GM21717 (cell line): ENCODE measurements around the gene TRIM47.

Experiments used
- ATAC-seq: cut with Tn5 transposase; IDR thresholded peaks from one replicate; pipeline ENCODE4 v1.9.1; 2021; ENCODE audit warnings: mild to moderate bottlenecking, moderate library complexity; ENCODE audit not compliant: unreplicated experiment

TRIM47 gene

GRCh38 chr17:75909051-75909811 lies 30.9 kb upstream of the TRIM47 start:
- no peak for ATAC-seq

GRCh38 chr17:75908201-75908600 lies 29.8 kb upstream of the TRIM47 start:
- no peak for ATAC-seq

DNA sequence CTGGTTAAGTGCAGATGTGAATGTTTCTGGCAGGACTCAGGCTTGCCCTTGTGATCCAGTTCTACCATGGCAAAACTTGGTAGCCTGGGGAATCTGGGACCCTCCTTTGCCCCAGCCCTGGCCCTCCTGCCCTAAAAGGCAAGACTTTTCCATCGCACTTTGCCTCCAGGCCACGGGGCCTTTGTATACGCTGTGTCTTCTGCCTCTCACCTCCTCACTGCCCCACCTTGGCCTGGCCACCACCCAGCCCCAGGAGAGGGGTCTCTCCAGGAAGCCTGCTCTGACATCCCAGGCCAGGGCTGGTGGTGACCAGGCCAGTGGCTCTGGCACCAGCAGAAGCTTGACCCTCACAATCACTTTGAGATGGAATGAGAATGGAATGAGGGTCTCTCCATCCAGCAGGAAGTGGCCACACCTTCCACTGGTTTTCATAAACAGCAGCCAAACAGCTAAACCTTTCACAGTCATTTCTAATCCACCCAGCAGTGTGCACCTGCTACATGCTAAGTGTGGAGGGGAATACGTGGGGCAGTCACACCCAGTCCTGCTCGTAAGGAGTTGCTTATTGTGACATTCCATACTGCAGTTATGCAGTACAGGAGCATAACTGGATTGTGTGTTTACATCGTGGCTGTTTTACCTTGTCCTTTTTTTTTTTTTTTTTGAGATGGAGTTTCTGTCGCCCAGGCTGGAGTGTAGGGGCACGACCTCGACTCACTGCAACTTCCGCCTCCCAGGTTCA lies 27.9 kb upstream of the TRIM47 start:
- ATAC-seq = no peak

- peak; percentile 87 for ATAC-seq
These were observed 26.6 kb upstream of the TRIM47 start, which contains the start of gene MRPL38 for GRCh38 chr17:75904749-75905521. TSS of gene MRPL38 (minus strand) at chr17:75904884. CDS start at chr17:75904875, 9 bp downstream.

GRCh38 chr17:75902406-75902805 lies 24.0 kb upstream of the TRIM47 start:
- no peak for ATAC-seq

DNA sequence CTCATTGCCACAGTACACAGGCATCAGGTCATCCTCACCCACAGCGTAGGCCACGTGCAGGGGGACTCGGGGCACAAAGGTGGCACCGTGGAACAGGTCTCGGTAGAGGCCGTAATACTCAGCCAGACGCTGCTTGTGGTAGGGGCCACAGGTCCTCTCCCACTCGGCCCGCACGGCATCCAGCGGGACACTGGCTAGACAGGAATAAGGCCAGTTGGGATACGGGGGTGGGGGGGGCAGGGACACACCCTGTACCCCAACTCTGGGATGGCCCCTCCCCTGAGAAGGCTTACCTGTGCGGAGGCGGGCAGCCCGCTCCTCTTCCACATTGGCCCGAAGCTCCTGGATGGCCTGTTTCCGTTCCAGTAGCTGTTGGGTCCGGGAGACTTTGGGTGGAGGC lies 23.3 kb upstream of the TRIM47 start:
- no peak for ATAC-seq

GRCh38 chr17:75900691-75901533 lies 22.5 kb upstream of the TRIM47 start:
- no peak for ATAC-seq

- ATAC-seq = no peak
These were observed 21.5 kb upstream of the TRIM47 start for GRCh38 chr17:75899767-75900468.

- ATAC-seq = no peak
These were observed 21.0 kb upstream of the TRIM47 start for GRCh38 chr17:75899353-75899752.

DNA sequence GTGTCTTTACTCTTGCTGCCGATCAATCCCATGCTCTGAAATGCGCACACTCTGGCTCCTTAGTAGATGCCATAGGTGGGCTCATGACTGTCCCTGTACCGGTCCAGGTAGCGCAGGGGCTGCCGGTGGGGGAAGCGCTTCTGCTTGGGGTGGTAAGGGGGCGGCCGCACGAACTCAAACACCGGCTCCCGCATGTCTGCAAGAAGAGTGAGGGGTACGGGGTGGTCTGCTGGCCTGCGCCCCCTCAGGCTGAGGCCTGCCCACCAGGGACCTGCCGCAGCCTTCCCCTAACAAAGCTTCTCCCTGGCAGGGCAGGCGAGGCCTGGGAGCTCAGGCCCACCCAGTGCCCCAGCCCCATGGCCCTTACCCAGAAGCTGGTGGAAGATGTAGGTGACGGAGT lies 20.4 kb upstream of the TRIM47 start:
- no peak for ATAC-seq

- no peak for ATAC-seq
These were observed 19.7 kb upstream of the TRIM47 start for GRCh38 chr17:75898065-75898464.

DNA sequence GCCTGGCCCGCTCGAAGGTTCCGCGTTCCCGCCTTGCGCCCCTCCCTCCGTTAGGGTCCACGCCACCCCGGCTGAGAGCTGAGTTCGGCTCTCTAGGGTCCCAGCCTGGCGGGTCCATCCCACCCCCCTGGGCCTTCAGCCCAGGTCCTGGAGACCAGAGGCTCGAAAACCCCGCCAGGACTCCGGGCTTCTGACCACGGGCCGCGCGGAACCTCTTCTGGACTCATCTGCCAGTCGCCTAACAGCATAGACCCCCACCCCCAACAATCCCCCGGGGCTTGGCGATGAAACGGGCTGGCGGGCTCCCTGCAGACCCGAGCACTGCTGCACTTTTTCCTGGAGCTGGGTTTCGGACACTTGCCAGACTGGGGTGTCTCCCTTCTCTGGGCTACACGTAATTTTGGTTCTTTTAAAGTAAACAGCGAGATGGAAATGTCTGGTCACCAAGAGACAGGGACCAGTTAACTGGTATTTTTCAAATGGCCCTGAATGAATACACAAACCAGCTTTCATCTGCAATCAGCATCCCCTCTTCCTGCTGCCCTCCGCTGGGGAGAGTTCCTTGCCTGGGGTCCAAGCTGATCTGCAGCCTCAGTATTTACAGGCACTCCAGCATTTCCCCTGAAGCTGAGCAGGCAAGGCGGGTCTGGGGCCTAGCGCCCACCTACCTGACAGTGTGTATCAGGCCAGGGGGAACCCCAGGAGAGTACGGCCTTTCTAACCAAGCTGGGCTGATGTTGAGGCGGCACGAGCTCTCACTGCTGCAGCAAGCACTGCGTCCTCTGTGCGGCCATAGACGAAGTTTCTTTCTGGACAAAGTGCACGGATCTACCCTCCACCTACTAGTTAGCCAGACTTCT lies 19.0 kb upstream of the TRIM47 start:
- ATAC-seq = no peak

DNA sequence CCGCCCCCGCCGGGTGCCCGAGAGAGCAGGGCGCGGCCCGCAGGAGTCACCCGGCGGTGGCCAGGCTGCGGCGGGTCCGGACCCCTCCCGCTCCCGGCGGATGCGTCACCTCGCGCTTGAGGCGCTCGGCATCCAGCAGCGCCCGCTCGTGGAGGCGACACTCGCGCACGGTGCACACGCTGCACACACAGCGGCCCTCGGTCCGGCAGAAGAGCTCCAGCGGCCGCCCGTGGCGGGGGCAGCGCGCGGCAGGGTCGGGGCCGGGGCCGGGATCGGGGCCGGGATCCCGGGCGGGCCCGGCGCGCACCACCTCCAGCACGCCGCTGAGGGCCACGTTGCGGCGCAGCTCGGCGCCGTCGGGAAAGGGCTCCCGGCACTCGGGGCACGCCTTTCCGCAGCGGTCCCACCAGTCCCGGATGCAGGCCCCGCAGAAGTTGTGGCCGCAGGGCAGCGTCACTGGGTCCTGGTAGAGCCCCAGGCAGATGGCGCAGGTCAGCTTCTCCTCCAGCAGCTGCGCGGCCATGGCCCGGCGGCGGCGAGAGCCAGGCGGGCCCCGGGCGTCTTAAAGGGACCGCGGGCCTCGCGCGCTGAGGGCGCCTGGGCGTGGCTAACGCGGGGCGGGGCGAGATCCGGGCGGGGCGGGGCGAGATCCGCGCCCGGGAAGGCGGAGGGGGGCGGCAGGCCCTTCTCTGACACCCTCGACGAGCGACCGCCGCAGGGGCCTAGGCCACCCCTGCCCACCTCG lies 18.2 kb upstream of the TRIM47 start, which contains the start of gene TRIM65:
TRIM65 (minus strand) TSS at position 537 of the 745 bp plus-strand sequence; CDS start at position 523, 14 bp downstream.
- ATAC-seq = peak; percentile 39

GRCh38 chr17:75895370-75896155 lies 17.2 kb upstream of the TRIM47 start:
- ATAC-seq = no peak

DNA sequence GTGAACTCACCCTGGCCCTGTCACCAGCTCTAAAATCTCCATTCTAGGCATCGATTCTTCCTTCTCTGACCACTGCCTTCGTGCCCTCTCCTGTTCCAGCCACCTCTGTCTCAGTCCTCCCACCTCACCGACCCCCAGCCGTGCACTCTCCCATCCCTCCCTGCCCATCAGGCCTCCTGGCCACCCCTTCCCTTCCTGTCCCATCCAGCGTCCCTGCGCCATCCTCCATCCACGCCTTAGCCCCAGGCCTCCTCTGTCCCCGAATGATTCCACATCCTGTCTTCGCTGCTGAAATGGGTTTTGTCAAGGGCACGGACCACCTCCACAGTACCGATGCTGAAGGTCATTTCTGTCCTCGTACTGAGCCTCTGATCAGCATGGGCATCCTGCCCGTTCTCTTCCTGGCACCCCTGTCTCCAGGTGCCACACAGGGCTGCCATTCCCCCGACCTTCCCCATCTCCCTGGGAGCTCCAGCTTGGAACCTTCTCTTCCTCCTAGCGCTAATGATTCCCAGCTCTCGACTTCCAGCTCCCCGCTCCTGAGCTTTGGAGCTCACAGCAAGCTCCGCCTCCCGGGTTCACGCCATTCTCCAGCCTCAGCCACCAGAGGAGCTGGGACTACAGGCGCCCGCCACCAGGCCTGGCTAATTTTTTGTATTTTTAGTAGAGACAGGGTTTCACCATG lies 15.8 kb upstream of the TRIM47 start:
- ATAC-seq = no peak

- ATAC-seq = no peak
These were observed 15.1 kb upstream of the TRIM47 start for GRCh38 chr17:75893305-75894048.
